Left kidney (tissue), 2 donors: Measurements from ENCODE around the gene RBBP5. TPM values are rescaled to one million over a fixed set of nuclear protein-coding genes. Genes with fewer than 3 reads are reported as not detected.

ENCODE experiments used
- DNase-seq: peaks from one replicate; pipeline ENCODE4 v3.0.0-alpha.2; 2013
- polyA plus RNA-seq: library from polyadenylated mRNA; unstranded; fragments of 120-200 nt; gene quantifications from one replicate; pipeline ENCODE4 v1.2.1, GENCODE V29; 2013; ENCODE audit not compliant: insufficient read length

RBBP5 gene
- polyA plus RNA-seq, 1 donor, result 23.7 TPM

DNA sequence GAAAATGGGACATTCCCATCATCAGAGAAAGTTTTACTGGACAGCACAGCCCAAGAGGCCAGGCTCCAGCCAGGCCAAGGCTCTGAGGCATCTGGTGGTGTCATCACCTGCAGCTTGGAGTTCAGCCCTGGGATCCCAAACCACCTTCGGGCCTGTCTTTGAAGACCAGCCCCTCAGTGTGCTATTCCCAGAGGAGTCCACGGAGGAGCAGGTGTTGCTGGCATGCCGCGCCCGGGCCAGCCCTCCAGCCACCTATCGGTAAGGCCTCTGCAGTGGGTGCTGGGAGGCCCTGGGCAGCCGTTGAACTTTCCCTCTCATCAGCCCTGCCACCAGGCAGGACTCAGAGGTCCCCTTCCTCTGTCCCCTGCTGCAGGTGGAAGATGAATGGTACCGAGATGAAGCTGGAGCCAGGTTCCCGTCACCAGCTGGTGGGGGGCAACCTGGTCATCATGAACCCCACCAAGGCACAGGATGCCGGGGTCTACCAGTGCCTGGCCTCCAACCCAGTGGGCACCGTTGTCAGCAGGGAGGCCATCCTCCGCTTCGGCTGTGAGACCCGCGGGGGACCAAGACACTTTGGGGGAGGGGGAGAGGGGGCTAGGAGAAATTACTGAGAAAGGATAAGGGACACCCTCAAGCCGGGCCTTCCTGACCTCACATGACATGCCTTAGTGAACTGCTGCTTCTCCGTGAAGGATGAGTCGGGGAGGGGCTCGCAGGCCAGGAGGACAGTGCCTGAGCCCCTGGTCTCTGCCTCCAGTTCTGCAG, 63.8 kb downstream of the RBBP5 start:
- DNase-seq, result no peak

DNA sequence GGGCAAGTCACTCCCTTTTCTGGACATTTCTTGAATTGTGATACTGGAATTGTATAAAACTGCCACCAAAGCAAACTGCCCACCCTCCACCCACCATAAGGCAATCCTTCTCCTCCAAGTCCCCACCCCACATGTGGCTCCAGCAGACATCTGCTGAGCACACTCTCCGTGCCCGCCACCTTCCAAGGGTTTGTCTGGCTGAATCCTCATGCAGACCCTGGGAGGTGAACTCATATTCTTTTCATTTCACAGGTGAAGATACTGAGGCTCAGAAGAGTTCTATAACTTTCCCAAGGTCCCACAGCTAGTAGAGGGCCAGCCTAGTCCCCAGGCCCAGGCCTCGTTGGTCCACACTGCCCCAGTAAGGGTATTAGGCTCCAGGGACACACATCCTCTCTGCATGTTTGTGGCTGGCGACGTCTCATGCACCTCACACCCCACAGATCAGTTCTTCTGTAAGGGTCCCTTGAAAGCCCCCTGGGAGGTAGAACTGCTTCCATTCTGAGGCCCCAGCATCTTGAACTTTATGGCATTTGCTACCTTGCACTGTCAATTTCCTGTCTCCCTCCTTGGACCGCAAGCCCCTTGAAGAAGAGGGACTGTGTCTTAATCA, 64.7 kb downstream of the RBBP5 start:
- no peak for DNase-seq

DNA sequence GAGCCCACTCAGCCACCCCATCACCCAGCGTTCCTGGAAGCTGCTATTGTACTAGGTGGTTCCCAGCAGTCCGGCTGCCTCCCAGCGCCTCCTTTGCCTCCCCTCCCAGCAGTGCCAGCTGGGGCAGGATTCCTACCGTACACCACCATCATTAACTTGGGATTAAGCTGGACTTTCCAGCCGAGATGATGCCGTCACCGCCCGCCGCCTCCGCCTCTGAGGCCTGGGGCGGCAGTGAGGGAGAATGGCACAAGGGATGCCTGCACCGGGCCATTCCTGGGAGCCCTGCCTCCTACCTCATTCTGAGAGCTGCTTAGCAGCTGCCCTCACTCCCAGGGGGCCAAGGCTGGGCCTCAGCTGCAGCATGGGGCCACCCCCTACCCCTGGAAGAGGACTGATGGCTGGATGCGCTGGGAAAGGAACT, 65.6 kb downstream of the RBBP5 start:
- DNase-seq, result no peak

GRCh38 chr1:205054013-205054412, 67.8 kb downstream of the RBBP5 start:
- no peak for DNase-seq

- no peak for DNase-seq
Observed at GRCh38 chr1:205053296-205053695, 68.5 kb downstream of the RBBP5 start.

GRCh38 chr1:205052690-205053089, 69.1 kb downstream of the RBBP5 start:
- DNase-seq, result no peak

GRCh38 chr1:205049479-205049878, 72.3 kb downstream of the RBBP5 start:
- no peak for DNase-seq

DNA sequence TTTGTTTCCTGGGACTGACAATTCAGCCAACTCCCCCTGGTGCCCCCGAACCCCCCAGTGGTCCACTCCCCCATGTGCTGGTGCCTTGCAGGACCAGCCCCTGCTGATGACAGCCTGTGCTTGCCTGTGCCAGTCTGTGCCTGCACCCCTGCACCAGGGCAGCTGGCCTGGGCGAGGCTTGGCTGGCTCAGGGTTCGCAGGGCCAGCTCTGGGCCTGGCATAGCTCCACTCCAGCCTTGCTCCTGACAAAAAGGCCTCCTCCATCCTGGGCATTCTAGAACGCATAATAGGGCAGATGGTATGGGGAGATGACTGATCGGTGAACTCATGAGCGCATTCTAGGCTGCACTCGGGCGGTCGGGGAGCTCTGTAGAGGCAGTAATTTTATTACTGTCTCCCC, 73.4 kb downstream of the RBBP5 start:
- DNase-seq, result no peak

- DNase-seq, result no peak
Observed at GRCh38 chr1:205047764-205048231, 74.0 kb downstream of the RBBP5 start.

GRCh38 chr1:205046870-205047269, 74.9 kb downstream of the RBBP5 start:
- DNase-seq, result no peak

DNA sequence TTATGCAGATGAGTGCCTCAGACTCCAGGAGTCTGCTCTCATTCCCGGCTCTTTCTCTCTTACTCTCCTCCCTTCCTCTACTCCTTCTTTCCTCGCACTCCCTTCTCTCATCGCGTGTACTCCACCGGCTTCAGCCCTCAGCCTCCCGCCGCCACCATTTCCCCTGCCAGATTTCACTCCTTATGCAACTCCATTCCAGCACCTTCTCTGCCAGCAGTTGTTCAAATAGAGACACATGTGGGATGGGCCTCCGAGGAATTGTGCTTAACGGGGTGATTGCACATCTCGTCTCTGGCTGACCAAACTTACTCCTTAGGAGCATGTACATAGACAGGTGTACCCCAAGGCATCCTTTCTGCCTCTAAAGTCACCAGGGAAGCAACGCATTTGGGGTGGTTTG, 76.6 kb downstream of the RBBP5 start:
- DNase-seq, result no peak

DNA sequence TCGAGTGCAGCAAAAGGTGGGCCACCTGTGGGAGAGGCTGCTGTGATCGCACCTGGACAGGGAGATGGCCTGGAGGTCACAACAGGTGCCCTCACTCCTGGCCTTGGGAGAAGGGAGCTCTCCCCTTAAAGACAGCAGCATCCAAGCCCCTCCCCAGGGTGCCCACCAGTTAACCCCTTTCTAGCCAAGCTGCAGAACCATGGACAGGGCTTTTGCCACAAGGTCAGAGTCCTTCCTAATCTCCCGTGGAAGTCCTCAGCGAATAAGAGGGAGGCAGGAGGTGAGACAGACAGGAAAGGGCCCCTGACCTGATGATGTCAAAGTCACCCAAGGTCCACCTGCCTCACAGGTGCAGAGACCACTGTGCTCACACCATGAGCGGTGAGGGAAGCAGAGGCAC, 77.0 kb downstream of the RBBP5 start:
- DNase-seq, result no peak

DNA sequence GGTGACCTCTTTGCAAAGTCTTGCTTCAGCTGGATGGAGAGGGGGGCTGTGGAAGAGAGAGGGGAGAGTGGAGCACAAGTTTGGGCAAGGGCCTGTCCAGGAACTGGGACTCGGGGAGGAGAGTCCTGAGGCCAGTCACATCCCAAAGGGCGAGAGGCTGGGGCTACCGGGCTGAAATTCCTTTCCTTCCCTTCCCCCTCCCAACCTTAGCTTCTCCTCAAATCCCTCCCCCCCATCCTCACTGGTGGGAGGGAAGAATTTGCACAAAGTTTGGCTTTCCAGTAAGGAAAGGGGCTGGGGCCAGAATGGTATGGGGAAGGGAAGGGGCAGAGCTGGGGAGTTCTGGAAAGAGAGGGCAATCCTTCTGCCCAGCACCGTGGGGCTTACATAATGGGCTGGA, 77.9 kb downstream of the RBBP5 start:
- DNase-seq, result no peak

DNA sequence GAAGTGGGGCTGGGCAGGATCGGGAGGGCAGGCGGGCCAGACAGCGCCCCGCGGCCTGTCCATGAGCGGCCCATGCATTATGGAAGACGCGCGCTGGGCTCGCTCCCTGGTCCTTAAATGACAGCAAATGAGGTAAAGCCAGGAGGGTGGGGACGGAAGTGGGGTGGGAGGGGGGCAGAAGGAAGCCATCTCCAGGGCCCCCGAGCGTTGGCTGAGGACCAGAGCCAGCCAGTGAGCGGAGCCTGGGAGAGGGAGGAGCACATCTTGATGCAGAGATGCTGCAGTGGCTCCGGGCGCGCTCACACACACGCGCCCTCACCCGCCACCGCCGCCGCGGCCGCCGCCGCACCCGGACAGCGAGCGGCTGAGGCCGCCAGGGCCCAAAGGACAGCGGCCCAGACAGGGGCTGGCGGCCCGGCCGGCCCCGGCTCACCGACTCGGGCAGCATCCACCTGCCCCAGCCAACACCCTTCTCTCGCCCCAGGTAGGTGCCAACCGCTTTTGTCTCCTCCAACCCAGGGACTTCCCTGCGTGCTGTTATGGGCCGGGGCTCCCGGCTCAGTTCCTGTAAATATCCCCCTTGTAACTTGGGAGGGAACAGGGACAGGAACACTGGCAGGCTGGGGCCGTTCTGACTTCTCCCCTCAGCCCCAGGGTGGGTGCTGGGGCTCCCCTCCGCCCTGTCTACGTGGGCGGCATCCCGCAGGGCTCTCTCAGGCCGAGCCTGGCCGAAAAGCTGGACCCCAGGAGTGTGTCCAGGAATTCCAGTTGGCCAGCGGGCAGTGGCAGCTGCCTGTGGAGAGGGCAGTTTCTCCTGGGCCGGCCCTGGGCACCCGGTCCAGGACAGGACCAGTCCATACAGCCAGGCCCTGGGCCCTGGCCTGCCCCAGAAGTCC, 78.6 kb downstream of the RBBP5 start, which contains the start of gene CNTN2:
TSS of gene CNTN2 (plus strand) at position 302 of the 896 bp plus-strand sequence. CDS start 9,974 bp downstream, outside the sequence.
- DNase-seq, result no peak

GRCh38 chr1:205041998-205042910, 79.5 kb downstream of the RBBP5 start:
- DNase-seq, result no peak

- no peak for DNase-seq
Observed at GRCh38 chr1:205041001-205041715, 80.6 kb downstream of the RBBP5 start.

- no peak for DNase-seq
Observed at GRCh38 chr1:205038132-205038786, 83.5 kb downstream of the RBBP5 start.

- no peak for DNase-seq
Observed at GRCh38 chr1:205037539-205037938, 84.2 kb downstream of the RBBP5 start.
